ENCODE results near the gene CREBRF. TPM values are rescaled to one million over a fixed set of nuclear protein-coding genes. Genes with fewer than 3 reads are reported as not detected.
"Not testable (repeated sequence)": the region's sequence is repeated elsewhere in the genome, so short reads cannot be mapped to it uniquely, and the experiment has no call there.

Gene CREBRF
- total RNA-seq, 1 donor = 15.3 TPM

DNA sequence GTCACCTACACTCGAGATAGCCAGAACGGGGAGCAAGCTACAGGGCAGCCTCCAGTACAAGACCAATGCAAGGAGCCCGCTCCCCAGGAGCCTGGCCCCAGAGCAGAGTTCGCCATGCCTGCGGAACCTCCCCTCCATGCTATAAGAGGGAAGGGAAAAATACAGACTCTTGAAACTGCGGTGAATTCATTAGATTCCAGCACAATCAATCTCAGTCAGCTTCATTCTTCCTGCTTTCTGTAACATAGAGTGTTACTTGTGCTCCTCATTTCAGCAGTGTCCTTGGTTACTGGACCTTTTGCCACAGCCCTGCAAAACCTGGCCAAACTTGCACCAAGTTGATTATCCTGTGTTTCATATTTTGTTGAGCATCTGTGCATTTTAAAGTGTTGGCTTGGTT, 22.2 kb upstream of the CREBRF start:
- DNase-seq (ENCODE audit: low read depth in 2 of 3, low spot score in 2 of 3) = no peak

GRCh38 chr5:173035904-173036707, 20.0 kb upstream of the CREBRF start:
- peak in 1 of 3 donors; percentile 10 for DNase-seq (ENCODE audit: low read depth in 2 of 3, low spot score in 2 of 3)

- DNase-seq (ENCODE audit: low read depth in 2 of 3, low spot score in 2 of 3) = no peak
Observed at GRCh38 chr5:173039188-173039587, 17.0 kb upstream of the CREBRF start.

DNA sequence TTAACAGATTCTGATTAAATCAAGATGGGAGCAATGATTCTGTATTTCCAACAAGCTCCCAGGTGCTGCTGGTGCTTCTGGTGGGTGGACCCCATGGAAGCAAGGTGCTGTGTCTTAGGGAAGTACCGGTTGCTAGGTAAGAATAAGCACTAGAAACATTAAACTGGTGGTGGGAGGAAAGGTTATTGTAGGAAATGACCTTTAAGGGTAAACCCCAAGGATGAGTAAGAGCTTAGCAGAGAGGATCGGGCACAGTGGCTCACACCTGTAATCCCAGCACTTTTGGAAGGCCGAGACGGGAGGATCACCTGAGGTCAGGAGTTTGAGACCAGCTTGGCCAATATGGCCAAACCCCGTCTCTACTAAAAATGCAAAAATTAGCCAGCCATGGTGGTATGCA, 16.2 kb upstream of the CREBRF start:
- DNase-seq (ENCODE audit: low read depth in 2 of 3, low spot score in 2 of 3) = no peak

- no peak for DNase-seq (ENCODE audit: low read depth in 2 of 3, low spot score in 2 of 3)
Observed at GRCh38 chr5:173041881-173042762, 14.0 kb upstream of the CREBRF start.

DNA sequence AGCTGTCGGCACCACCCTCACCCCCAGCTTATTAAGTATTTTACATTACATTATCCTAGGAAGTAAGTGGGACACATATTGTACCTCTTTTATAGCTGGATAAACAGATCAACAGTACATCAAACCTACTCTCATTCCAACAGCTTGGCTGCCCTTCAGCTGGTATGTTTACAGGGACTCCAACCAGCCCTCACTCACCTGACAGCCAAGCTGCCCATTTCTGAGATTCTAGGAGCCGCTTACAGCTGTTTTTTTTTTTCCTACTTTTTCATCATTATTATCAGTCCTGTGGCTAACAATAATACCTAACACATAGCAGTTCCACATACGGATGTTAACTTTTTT, 13.4 kb upstream of the CREBRF start:
- DNase-seq (ENCODE audit: low read depth in 2 of 3, low spot score in 2 of 3) = no peak

DNA sequence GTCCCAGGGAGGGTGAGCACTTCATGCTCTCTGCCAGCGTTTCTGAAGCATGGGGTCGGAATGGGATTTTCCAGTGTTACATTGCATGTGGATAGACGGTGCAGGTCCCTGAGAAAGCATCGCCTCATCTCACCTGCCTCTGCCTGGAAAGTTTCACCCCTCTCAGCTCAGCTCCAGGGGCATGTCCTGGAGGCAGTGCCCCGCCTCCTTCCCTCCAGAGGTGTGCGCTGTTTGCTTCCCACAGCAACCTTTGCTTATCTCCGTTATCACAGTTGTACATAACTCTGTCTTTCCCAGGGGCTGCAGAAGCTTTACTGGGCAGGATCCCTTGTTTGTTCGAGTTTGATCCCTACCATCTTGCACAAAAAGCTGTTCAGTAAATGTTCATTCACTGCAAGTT, 10.7 kb upstream of the CREBRF start:
- DNase-seq (ENCODE audit: low read depth in 2 of 3, low spot score in 2 of 3) = no peak

- DNase-seq (ENCODE audit: low read depth in 2 of 3, low spot score in 2 of 3) = not testable (repeated sequence)
Observed at GRCh38 chr5:173047096-173047837, 8.9 kb upstream of the CREBRF start.

GRCh38 chr5:173047838-173048105, 8.4 kb upstream of the CREBRF start:
- no peak for DNase-seq (ENCODE audit: low read depth in 2 of 3, low spot score in 2 of 3)

DNA sequence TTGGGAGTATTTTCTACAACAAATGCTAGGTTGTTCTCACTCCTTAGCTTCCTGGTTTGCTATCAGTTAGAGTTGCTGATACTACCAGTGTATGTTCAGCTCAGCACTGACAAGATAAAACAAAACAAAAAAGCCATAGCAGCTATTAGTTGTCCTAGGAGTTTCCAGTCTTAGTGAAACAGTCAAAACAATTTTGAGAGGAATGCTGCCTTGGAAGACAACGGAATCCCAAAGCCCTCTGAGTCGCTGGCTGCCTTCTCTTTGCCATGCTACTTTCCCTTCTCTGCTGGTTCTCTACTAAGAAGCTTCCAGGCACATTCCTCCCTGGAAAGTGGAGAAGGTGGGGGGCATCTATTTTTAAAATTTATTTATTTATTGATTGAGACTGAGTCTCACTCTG, 5.4 kb upstream of the CREBRF start:
- no peak for DNase-seq (ENCODE audit: low read depth in 2 of 3, low spot score in 2 of 3)

DNA sequence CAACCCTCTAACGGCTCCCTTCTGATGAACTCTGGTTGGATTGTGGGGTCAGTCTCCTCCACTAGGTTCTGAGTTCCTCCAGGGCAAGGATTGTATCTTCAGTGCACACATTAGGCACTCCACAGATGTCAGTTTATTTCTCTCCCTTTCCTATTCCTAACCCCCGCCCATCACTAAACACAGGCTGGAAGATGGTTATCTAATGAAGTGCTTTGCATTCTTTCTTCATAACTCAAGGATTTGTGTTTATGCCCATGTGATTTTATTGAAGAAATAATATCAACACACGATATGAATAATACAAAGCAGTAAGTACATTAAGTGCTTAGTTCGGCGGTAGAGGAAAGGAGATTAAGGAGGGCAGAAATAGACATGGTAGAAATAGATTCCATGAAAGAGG, 4.4 kb upstream of the CREBRF start:
- DNase-seq (ENCODE audit: low read depth in 2 of 3, low spot score in 2 of 3) = no peak

DNA sequence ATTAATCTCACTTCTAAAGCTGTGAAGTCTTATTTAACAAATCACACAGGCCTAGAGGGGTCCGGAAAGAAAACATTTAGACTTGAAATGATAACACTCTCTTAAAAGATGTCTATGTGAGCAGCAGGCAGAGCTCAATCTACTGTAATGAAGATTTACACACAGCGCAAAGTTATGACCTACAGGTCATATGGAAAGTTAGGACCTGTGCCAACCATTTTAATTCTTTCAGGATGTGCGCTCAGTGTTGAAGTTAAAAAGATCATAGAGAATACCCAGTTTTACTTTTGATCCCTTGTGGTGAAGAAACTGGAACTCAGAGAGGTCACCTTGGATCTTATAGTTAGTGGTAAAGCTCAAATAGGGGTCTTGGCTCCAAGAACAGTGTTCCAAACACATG, 3.1 kb upstream of the CREBRF start:
- no peak for DNase-seq (ENCODE audit: low read depth in 2 of 3, low spot score in 2 of 3)

DNA sequence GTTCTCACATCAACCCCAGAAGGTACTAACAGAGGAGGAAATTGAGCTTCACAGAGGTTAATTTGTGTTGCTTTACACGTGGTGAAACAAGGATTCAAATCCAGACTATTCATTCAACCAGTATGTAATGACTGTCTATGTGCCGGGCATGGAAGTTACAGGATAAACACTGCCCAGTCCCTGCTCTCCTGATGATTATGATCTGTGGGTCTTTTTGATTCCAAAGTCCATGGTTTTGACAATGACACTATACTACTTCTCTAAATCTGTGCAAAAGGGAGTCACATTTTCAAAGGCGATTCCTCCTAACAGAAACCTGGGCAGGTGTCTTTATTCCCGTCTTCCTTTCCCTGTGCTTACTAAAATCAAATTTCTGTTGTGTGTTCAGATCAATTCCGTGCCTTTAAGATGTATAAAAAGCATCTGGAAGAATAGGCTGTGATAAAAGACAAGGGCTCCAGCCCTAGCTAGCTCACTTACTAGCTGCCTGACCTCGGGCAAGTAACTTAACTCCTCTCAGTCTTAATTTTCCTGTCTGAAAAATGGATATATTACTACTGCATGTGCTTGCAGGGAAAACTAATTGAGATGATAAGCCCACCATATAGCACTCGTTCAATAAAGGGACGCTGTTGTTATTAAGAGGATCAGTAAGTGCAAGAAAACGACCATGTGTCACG, 970 bp upstream of the CREBRF start:
- no peak for DNase-seq (ENCODE audit: low read depth in 2 of 3, low spot score in 2 of 3)

GRCh38 chr5:173055722-173055982, 500 bp upstream of the CREBRF start:
- no peak for DNase-seq (ENCODE audit: low read depth in 2 of 3, low spot score in 2 of 3)

- DNase-seq (ENCODE audit: low read depth in 2 of 3, low spot score in 2 of 3) = no peak
Observed at GRCh38 chr5:173056783-173057061, 570 bp downstream of the CREBRF start.

DNA sequence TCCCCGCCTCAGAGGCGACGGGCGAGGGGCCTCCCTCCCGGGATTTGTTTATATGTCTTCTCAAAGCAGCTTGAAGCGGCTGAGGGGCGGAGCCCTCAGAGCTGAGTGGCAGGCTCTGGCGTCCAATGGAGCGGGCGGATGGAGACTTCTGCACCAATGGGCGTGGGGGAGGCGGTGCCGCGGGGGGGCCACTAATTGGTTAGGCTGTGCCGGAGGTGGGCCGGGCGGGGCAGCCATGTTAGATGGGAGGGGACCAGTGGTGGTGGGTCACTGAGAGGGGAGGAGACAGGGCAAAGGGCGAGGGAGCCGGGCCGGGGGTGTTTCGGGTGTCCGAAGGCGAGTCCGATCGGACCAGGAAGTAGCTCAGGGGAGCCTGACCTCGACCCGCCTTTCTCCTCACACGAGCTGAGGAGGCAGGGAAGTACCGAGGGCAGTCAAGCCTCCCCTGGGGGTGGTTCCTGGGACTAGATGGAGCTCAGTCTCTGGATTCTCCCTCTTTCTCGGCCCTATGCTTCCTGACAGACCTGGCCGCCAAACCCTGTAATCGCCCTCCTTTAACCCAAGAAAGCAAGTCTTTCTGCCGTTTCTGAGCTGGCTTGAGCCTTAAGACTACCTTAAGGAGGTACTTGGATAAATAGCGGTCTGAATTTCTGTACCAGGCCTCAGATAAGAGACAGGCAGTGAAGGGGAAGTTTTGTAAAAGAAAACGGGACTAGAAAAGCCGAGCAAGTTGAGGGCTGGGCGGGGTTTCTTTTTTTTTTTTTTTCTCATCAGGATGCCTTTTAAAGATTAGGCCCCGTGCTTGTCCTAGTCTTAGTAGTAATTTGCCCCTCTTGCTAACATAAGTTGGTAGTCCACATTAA, 1.1 kb downstream of the CREBRF start:
- DNase-seq (ENCODE audit: low read depth in 2 of 3, low spot score in 2 of 3) = peak; percentile 91 to 99 (median 99)

GRCh38 chr5:173062141-173062540, 6.0 kb downstream of the CREBRF start:
- no peak for DNase-seq (ENCODE audit: low read depth in 2 of 3, low spot score in 2 of 3)

- peak in 2 of 3 donors; percentile 9 to 42 for DNase-seq (ENCODE audit: low read depth in 2 of 3, low spot score in 2 of 3)
Observed at GRCh38 chr5:173065155-173065554, 9.0 kb downstream of the CREBRF start.

GRCh38 chr5:173069671-173070070, 13.5 kb downstream of the CREBRF start:
- peak in 2 of 3 donors; percentile 47 to 85 for DNase-seq (ENCODE audit: low read depth in 2 of 3, low spot score in 2 of 3)

- no peak for DNase-seq (ENCODE audit: low read depth in 2 of 3, low spot score in 2 of 3)
Observed at GRCh38 chr5:173075137-173075843, 19.1 kb downstream of the CREBRF start.
